K562 treated with DMSO at 1 percent for 12 hours (cell line): ENCODE data around the gene ABCD3. TPM values are rescaled to one million over a fixed set of nuclear protein-coding genes. Genes with fewer than 3 reads are reported as not detected.

Experiments used
- total RNA-seq: library from RNA; unstranded; fragments of 300-600 nt; gene quantifications from 2 replicates; pipeline ENCODE4 v1.2.3, GENCODE V29; 2022; ENCODE audit not compliant: insufficient read depth

Gene ABCD3
- total RNA-seq: 10.5 and 25.1 TPM in 2 replicates

GRCh38 chr1:94417978-94418663, at the start of gene ABCD3:
TSS of gene ABCD3 (plus strand) at chr1:94418389. CDS start at chr1:94418479, 90 bp downstream.

DNA sequence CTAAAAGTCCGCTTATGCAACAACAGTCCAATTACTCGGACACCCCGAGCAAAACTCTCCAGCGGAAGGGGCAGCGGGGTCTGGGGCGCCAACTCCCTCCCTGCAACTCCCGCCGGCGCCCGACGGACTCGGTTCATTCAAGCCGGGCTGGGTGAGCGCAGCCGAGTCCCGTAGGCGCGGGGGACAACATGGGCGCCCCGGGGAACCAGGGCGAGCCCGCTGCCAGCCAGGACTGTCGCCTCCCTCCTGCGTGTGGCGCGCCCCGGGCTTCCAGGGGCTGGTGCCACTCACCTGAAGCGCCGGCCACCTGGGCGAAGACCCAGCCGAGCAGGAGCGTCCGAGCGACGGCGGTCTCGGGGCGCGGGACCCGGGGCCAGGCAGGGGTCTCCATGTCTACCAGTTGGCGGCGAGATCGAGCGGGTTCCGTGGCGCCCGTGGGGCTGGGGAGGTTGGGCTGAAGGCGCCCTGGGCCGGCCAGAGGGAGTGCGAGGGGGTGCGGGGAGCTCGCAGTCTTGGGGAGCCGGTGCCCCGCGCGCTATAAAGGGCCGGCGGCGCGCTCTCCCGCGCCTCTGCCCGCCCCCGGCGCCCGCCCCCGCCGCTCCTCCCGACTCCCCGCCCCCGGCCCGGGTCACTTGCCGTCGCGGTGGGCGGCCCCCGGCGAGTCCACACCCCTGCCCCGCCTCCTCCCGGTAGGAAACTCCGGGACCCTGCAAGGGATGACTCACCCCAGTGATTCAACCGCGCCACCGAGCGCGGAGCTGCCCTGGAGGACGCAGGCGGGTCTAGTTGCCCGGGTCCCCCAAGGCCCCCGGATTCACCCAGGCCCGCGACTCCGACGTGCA, 123.3 kb downstream of the ABCD3 start, which contains the start of gene F3:
Gene F3, minus strand, starts transcription at position 514 of the 842 bp plus-strand sequence. Its CDS starts 123 bp downstream, at position 391.

Other genes with a start within 250 kb of the ABCD3 start
- gene ARHGAP29, start 180.8 kb upstream of the ABCD3 start, total RNA-seq: not detected in 2 replicates
- not detected in 2 replicates for gene F3, start 123.4 kb downstream of the ABCD3 start, total RNA-seq